GM19467 (cell line): Measurements from ENCODE around the gene CDK12.

Experiments
- ATAC-seq: cut with Tn5 transposase; IDR thresholded peaks from one replicate; pipeline ENCODE4 v1.9.1; 2021; ENCODE audit warnings: mild to moderate bottlenecking, moderate library complexity; ENCODE audit not compliant: unreplicated experiment

The CDK12 gene

DNA sequence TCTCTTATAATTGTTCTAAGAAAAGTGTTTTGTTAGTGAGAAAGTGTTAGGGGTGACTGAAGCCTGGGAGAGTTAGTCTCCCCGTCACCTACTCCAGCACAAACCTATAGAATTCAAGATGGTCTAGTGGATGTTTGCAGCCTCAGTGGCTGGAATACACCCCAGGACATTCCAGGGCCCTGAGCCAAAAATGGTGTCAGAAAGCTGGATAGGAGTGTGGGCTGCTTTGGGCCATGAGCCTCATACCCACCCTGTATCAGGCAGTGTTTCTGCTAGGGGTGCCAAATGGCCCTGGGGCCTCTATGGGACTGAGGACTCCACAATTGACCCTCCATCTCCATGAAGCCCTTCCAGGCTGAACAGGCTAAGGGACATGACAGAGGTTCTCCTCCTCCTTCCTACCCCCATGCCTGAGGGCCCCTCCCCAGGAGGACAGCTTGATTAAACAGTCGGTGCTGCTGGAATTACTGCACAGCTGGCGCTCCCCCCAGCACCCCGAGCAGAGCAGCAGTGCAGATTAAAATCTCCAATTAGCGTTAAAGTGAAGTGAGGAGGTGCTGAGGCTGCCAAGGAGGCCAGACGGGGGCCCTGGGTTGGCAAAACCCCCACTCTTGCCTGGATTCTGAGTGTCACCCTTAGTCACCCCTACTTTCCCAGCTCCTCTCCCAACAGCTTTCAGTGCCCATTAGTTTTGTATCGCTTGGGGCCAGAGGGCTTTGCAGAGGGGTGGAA lies 87.4 kb downstream of the CDK12 start:
- no peak for ATAC-seq

GRCh38 chr17:39549747-39550573 lies 88.7 kb downstream of the CDK12 start:
- no peak for ATAC-seq

DNA sequence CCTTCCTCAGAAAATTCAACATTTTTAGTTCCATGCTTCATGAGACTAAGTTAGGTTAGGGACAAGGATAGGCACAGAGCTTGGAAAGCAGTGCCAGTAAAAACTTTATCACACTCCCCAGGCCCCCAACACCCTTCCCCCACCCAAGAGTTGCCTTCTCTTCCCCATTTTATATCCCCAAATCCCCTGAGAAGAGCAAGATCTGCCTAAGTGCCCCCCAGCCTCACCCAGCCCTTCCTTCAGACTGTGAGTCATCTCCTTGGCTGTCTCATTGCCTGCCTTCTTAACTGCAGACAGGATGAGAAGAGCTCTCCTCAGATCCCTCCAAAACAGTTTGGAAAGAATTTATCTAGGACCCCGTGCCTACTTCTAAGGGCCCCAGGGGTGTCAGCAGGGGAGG lies 90.6 kb downstream of the CDK12 start:
- ATAC-seq: no peak

DNA sequence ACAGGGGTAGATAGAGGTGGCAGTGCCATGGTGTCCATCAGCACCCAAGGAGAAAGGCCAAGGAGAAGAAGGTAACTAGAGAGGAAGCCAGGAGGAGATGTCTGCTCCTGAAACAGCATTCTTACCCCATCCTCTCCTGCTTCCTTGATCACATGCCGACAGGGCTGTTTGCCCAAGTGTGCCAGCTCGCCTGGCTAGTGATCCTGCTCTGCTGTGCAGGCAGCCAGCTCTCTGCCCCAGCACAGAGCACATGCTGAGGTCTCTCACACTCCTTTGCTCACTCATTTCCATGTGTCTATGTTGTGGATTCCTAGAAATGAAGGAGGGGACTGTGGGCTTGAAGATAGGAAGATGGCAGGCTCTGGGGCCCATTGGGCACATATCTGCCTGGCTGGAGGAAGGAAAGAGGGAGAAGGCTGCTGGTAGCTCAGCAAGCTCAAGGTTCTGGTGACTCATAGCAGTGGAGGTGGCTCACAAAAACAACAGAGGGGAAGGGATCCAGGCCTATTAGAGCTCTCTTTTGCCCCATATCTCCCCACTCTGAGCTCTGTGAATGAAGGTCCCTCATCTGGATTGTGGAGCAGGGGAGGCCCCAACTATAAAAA lies 92.2 kb downstream of the CDK12 start:
- ATAC-seq: no peak

DNA sequence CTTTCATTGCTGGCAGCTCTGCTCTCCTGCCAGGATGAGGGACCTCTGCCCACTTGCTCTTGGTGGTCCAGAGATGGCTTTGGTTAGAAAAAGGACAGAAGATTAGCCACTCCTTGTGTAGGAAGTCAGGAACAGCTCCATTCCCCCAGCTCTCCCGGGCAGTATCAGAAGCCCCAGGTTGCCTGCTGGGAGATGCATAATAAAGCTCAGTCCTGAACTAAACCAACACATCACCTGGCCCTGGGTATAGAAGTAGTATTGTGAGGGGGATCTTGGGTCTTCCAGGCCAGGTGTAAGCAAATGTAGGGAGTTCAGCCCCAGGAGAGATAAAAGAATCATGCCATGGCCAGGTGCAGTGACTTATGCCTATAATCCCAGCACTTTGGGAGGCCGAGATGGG lies 94.1 kb downstream of the CDK12 start:
- no peak for ATAC-seq

- ATAC-seq: no peak
These were observed 95.1 kb downstream of the CDK12 start for GRCh38 chr17:39556423-39556822.

DNA sequence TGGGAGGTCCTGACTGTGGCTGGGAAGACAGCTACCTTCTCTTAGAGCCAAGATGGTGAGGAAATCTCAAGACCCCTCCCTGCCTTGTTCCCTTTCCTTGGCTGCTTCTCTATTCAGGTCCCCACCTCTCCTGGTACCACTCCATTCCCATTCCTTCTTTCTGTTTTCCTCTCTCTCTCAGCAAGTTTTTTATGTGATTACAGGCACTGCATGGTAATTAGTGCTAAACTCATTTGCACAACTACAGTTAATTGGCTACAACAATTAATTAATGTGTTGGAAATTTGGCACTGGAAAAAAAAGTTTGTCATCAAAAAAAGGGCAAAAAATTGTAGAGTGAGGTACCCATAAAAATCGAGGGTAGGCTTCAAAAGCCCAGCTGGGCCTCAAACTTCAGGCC lies 101.1 kb downstream of the CDK12 start:
- ATAC-seq: no peak

DNA sequence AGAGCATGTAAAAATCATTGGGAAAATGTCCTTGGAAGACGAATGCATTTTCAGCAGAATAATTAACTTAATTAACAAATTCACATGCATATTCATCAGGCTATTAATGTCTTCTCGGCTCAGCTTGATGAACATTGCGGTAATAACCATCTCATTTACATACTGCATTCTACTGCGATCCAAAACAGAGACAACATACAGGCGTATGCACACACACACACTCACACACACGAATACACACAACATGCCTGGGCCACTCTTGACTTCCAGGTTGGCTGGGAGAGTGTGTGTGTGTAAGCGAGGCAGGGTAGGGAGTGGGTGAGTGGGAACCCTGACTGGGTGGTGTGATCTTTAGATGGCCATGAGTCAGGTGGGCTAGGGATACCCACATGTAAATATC lies 101.7 kb downstream of the CDK12 start:
- ATAC-seq: no peak

DNA sequence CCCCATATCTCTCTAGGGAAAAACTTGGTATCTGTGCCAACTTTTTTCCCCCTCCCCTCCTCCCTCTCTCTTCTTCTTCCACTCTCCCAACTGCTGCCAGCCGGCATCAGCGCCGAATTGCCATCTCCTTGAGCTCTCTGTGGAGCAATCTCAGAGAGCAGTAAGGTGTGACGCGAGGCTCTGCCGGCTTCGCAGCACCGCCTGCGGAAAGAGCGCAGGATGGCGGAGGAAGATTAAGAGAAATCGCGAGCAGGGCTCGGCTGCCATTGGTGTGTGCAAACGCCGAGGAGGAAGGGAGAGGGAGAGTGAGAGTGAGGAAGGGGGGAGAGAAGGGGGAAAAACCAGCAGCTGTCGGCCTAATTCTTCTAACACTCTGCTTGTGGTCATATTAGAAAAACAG lies 102.2 kb downstream of the CDK12 start:
- no peak for ATAC-seq

DNA sequence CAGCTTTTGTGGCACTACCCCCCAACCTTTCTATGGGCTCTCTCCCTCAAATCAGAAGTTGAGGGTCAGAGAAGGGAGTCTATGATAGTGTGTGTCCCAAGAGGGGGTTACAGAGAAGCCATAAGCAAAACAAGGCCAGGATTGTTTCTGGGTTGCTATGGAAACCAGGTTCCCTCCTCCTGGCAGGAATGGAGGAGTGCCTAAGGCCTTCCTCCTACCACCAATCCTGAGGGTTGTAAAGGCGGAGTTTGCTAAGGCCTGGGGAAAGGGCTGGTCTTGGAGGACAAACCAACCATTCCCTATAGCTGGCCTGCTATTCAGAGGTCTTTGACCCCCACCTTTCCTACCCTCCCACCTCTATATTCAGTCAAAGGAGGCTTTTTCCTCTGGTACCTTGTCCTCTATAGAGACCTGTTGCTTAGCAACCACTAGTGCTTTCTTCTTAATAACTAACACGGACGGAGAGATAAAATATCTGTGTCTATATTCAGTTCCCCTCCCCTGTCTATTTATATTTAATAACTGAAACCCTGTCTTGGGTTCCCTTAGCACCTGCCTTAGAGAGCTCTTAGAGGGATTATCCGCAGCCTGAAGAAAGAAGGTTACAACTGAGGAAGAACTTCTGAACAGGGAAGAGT lies 103.0 kb downstream of the CDK12 start:
- no peak for ATAC-seq

DNA sequence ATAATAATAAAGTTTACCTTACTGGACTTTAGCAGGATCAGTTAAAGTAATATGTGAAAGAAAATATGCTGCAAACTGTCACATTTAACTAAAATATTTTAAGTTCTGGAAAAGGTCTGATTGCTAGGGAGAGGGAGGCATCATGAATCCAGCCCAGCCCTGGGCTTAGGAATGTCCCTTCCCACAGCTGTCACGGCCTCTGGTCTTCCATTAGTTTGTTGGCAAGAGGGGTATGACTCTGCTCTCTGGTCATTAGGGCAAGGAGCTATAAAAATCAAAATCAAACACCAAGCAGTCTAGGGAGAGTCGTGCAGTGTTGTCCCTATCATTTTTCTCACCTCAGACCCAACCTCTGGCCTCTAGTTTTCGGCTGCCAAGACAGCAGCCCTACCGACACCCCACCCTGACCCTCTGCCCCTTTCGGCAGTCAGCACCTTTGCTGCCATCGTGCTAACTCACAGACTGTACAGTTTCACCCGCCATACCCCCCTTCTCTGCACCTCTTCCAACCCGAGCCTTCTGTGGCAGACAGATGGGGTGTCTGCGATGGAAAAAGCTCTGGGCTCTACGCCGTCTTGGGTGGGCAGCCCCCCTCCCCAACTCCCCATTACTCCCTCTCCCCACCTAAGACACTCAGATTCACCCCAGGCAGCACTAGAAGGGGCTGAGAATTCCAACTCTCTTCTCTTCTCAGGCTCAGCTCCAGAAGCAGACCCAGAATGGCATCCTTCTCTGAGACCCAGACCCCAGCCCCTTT lies 105.0 kb downstream of the CDK12 start:
- ATAC-seq: no peak

- ATAC-seq: no peak
These were observed 107.4 kb downstream of the CDK12 start for GRCh38 chr17:39568702-39569101.

- no peak for ATAC-seq
These were observed 107.8 kb downstream of the CDK12 start for GRCh38 chr17:39569126-39569525.

- no peak for ATAC-seq
These were observed 110.8 kb downstream of the CDK12 start for GRCh38 chr17:39572121-39572520.

DNA sequence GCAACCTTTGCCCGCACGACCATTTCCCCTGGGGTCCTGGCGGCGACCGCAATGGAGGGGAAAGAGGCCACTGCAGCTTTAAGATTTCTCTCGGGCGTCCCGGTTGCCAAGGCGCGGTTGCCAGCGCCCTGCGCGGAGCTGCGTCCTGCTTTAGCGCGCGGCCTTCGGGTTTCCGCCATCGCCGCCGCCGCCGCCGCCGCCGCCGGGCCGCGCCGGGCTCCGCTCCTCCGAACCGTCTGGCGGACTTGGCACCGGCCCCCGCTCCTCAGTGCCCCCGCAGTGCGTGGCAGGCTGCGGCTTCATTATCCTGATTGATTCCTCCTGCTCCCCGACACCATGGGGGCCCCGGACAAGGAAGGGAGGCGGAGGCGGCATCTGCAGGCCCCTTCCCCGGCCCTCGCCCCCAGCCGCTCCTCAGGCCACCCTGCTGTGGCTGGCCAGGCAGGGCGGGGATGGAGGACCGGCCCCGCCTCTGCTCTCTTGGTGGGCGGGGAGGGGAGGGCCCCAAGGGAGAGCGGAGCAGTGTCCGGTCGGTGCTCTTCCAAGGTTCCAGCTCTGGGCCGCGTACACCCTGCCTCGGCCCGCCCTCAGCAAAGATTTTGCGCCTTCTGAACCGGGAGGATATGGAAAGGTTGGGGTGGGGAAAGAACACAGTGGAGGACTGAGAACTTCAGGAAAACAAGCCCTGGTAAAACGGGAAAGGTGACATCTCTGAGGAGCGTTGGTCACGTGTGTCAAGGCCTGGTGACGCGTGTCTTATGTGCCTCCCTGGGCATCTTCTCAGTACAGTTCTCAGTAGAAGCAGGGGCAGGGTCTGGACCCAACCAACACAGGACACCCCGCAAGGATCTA lies 112.4 kb downstream of the CDK12 start:
- no peak for ATAC-seq

DNA sequence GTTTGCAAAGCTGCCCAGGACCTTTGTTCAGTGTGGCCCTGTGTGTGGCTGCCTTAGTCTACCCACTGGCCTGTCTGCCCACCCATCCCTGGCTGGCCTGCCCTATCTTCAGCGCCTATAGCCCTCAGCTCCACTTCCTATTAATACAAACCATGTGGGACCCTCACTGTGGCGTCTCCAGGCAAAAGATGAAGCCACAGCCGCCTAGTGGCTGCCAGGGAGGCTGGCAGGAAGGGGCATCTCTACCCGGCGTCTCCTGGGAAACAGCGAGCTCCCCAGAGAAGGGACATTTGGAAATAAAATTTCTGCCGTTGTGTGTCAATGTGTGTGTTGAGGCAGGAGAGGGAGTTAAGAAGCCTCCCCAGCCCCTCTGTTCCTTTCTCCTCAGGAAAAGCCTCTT lies 114.9 kb downstream of the CDK12 start:
- no peak for ATAC-seq

GRCh38 chr17:39578272-39578671 lies 117.0 kb downstream of the CDK12 start:
- ATAC-seq: no peak

DNA sequence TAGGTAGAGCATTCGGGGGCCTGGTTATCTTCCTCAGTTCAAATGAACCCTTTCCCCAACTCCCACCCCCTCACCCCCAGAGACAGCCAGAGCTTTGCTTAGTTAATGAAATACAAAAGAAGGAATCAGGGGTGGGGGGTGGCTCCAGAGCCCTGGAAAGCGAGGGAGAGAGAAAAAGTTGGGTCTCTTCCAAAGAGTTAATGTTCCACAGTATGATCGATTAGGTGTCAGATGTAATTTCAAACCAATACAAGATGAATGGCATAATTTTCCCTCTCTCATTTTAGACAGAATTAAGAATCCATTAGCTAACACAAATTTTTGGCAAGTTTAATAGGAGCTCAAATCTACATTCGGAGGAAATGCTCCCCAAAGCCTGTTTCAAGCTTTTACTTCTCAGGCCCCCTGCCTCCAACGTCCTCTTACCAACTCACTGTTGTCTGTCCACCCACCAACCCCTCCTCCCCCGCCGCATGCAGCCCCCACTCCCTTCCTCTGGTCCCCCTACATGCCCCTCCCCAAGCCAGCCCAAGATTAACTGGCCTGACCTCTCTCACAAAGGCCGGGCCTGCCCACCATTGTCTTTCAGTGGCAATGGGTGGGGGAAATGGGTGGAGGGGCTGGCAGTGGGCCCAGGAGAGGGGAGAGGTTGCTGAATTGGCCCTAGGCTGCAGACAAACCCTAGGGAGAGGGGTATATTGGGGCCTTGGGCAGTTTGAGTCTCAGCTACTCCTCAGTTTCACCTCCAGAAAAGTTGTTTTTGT lies 118.2 kb downstream of the CDK12 start:
- no peak for ATAC-seq

GRCh38 chr17:39580082-39580468 lies 118.8 kb downstream of the CDK12 start:
- no peak for ATAC-seq
